Spleen (tissue), 7 donors: ENCODE results near the gene AP3B1.

ENCODE experiments used
- CTCF ChIP-seq, 11 experiments: fragments of 200-600 bp in 7 of 11; fragments of 450-650 bp in 4 of 11; sonication (generic) in 4 of 11; IDR thresholded peaks in 8 of 11; conservative IDR thresholded peaks in 3 of 11; 1 replicate in 7 of 11; 2 replicates in 4 of 11; pipeline versions ENCODE4 v1.4.0 to v1.8.0; 2016 to 2021; ENCODE audit warnings: antibody characterized with exemption in 11 of 11, inconsistent platforms in 4 of 11, mild to moderate bottlenecking in 1 of 11
- POLR2A ChIP-seq, 3 donors: fragments of 450-650 bp; IDR thresholded peaks; one replicate each; pipeline ENCODE4 v1.5.1; 2017; ENCODE audit warnings: antibody characterized with exemption in 3 of 3, mild to moderate bottlenecking in 1 of 3
- POLR2AphosphoS5 ChIP-seq, 3 donors: sonication (generic); formaldehyde crosslinking; IDR thresholded peaks; one replicate each; pipeline ENCODE4 v1.5.1; 2017; ENCODE audit warnings: antibody characterized with exemption in 3 of 3
- donor health status: DM: no; HTN: no; CAD: no; lungs with moderate emphysema.
- donor health status: DM: no; HTN: no; CAD: no.
- donor health status: DM: no; HTN: no; CAD: no.

GRCh38 chr5:78336698-78337097, 42.2 kb upstream of the AP3B1 start:
- TF ChIP-seq POLR2A (IDR thresholded peaks at IDR 0.05) (no peak), CTCF (IDR thresholded peaks at IDR 0.05 in 8 of 11, conservative IDR thresholded peaks at IDR 0.05 in 3 of 11) (no peak), POLR2AphosphoS5 (IDR thresholded peaks at IDR 0.05) (no peak)
